Measurements from ENCODE around the gene B9D2.
"Not testable (repeated sequence)": the region's sequence is repeated elsewhere in the genome, so short reads cannot be mapped to it uniquely, and the experiment has no call there.

- TF ChIP-seq CTCF (IDR thresholded peaks at IDR 0.05; ENCODE audit: poor library complexity); EZH2 (IDR thresholded peaks at IDR 0.05; ENCODE audit: borderline replicate concordance): not testable (repeated sequence)
These were observed 17.0 kb downstream of the B9D2 start for GRCh38 chr19:41346916-41347315.

Measured in hepatocyte (in vitro differentiated cells).